Panc1 (cell line): ENCODE results near the gene INF2. TPM values are rescaled to one million over a fixed set of nuclear protein-coding genes. Genes with fewer than 3 reads are reported as not detected.

Experiments used
- ATAC-seq: fragments of 200-7000 bp; cut with Tn5 transposase; 2 replicates; pipeline ENCODE4 v1.9.1; 2020; ENCODE audit warnings: mild to moderate bottlenecking, moderate library complexity
- BruUV-seq: library from RNA; stranded (reverse); fragments of 400-500 nt; replicated peaks from 2 replicates; lab custom pipeline; 2021; lab: Mats Ljungman, UMichigan
- CTCF ChIA-PET: fragments of 300-600 bp; sonication (Branson Sonifier 250); formaldehyde crosslinking; loops from one replicate; lab custom pipeline; 2022; ENCODE audit warnings: antibody characterized with exemption; lab: Charles Lee
- POLR2A ChIA-PET: fragments of 300-600 bp; sonication (Branson Sonifier 250); formaldehyde crosslinking; loops from one replicate; lab custom pipeline; 2022; ENCODE audit warnings: antibody characterized with exemption; lab: Charles Lee
- DNase-seq: peaks from one replicate; pipeline ENCODE4 v3.0.0-alpha.2; 2010; ENCODE audit warnings: low read depth, low spot score
- H3K27ac ChIP-seq: 2 replicates; pipeline ENCODE4 v1.5.1; 2011; ENCODE audit warnings: mild to moderate bottlenecking, low read length, inconsistent platforms
- H3K27me3 ChIP-seq: fragments of 200-500 bp; sonication (Bioruptor generic); 2 replicates; pipeline ENCODE4 v1.6.0; 2014; ENCODE audit warnings: low read length, inconsistent platforms; ENCODE audit not compliant: control insufficient read depth, insufficient read depth
- H3K36me3 ChIP-seq: fragments of 200-500 bp; sonication (Bioruptor generic); 2 replicates; pipeline ENCODE4 v1.5.1; 2014; ENCODE audit warnings: inconsistent platforms, mild to moderate bottlenecking, low read length, moderate library complexity; ENCODE audit not compliant: control insufficient read depth, insufficient read depth
- H3K4me1 ChIP-seq: 2 replicates; pipeline ENCODE4 v1.5.1; 2011; ENCODE audit warnings: inconsistent platforms, mild to moderate bottlenecking, low read length, moderate library complexity; ENCODE audit not compliant: control insufficient read depth, insufficient read depth
- H3K4me3 ChIP-seq, 2 experiments: 2 replicates each; pipeline ENCODE4 v1.5.1; 2011 to 2012; ENCODE audit warnings: low read depth in 2 of 2, low read length in 2 of 2, mild to moderate bottlenecking in 2 of 2, inconsistent platforms in 1 of 2, moderate library complexity in 1 of 2
- H3K9me3 ChIP-seq: fragments of 200-500 bp; sonication (Bioruptor generic); 2 replicates; pipeline ENCODE4 v1.5.1; 2014; ENCODE audit warnings: low read depth, mild to moderate bottlenecking, inconsistent platforms, low read length, moderate library complexity; ENCODE audit not compliant: control insufficient read depth, insufficient read depth
- CTCF ChIP-seq: fragments of 450-650 bp; IDR thresholded peaks from 2 replicates; pipeline ENCODE4 v1.5.1; 2017; ENCODE audit warnings: mild to moderate bottlenecking
- POLR2AphosphoS5 ChIP-seq: IDR thresholded peaks from 2 replicates; pipeline ENCODE4 v1.6.1; 2012; ENCODE audit warnings: mild to moderate bottlenecking, low read depth, low read length, moderate library complexity
- REST ChIP-seq, 2 experiments: IDR thresholded peaks; 2 replicates each; pipeline ENCODE4 v1.6.1; 2011 to 2012; ENCODE audit warnings: low read depth in 2 of 2, control low read depth in 1 of 2, low read length in 1 of 2, mild to moderate bottlenecking in 1 of 2, moderate library complexity in 1 of 2; ENCODE audit not compliant: insufficient read depth in 1 of 2
- SIN3A ChIP-seq: IDR thresholded peaks from 2 replicates; pipeline ENCODE4 v1.6.1; 2012; ENCODE audit warnings: low read depth, mild to moderate bottlenecking, low read length, moderate library complexity, borderline replicate concordance; ENCODE audit not compliant: insufficient read depth
- TCF7L2 ChIP-seq: IDR thresholded peaks from 2 replicates; pipeline ENCODE4 v1.6.1; 2011; ENCODE audit warnings: mild to moderate bottlenecking, low read depth, low read length, inconsistent platforms
- in situ Hi-C: cut with HindIII; loops from 2 replicates; pipeline ENCODE4 v1.10.0; 2016; ENCODE audit warnings: low sequenced_read_pairs, low pct_unique_long_range_greater_than_20kb
- intact Hi-C: fragments of 100-400 bp; cut with micrococcal nuclease; formaldehyde crosslinking; loops from one replicate; pipeline ENCODE4 v1.10.0; 2022; ENCODE audit not compliant: unreplicated experiment
- total RNA-seq: library from RNA; stranded (reverse); gene quantifications from one replicate; pipeline ENCODE4 v1.2.1, GENCODE V29; 2021; ENCODE audit not compliant: unreplicated experiment

Gene INF2
- total RNA-seq, 1 experiment from 2014 or later = 195 TPM

- ChIA-PET POLR2A (no interaction called here), CTCF (interaction anchor here (0.5 kb wide), 1 partner anchor 25 kb away, joined by 3 read pairs; no protein-coding TSS in a partner anchor)
- ATAC-seq = no peak
- H3K4me3 ChIP-seq = no peak overlapping the region
- H3K9me3 ChIP-seq = no peaks in the 10 kb centered on the region
- no peak for DNase-seq
- no TSS peak for BruUV-seq
- H3K4me1 ChIP-seq = peaks cover 54% of the 10 kb centered on the region
- no peaks in the 10 kb centered on the region for H3K27me3 ChIP-seq
- in situ Hi-C loops (no loop called here), intact Hi-C loops (no loop called here)
- H3K36me3 ChIP-seq = no peaks in the 10 kb centered on the region; the same call in 1 of the 2 replicates
- peak overlapping the region; percentile 97 for H3K27ac ChIP-seq
- no peak for TF ChIP-seq POLR2AphosphoS5
- TF ChIP-seq SIN3A = no peak
- no peak for TF ChIP-seq CTCF
- no peak for TF ChIP-seq TCF7L2
- no peak for TF ChIP-seq REST (IDR thresholded peaks at IDR 0.05; ENCODE audit: insufficient read depth in 1 of 2, low read depth in 2 of 2, low read length in 1 of 2)
Observed at GRCh38 chr14:104676130-104676693, 13.2 kb upstream of the INF2 start.

GRCh38 chr14:104676694-104677511 lies 12.5 kb upstream of the INF2 start:
- POLR2A ChIA-PET = interaction anchor here (0.6 kb wide), 1 partner anchor 101 kb away, joined by 3 read pairs; no protein-coding TSS in a partner anchor
- no peak for TF ChIP-seq CTCF
- no peak for TF ChIP-seq SIN3A
- TF ChIP-seq REST (IDR thresholded peaks at IDR 0.05; ENCODE audit: insufficient read depth in 1 of 2, low read depth in 2 of 2, low read length in 1 of 2) = no peak
- no peak for TF ChIP-seq TCF7L2
- no peak for TF ChIP-seq POLR2AphosphoS5
- Histone ChIP-seq H3K4me3 (no peak overlapping the region), H3K4me1 (peaks cover 54% of the 10 kb centered on the region), H3K27me3 (no peaks in the 10 kb centered on the region), H3K9me3 (no peaks in the 10 kb centered on the region), H3K27ac (peak overlapping the region; percentile 97), H3K36me3 (no peaks in the 10 kb centered on the region; the same call in 1 of the 2 replicates)
- intact Hi-C loops (no loop called here), in situ Hi-C loops (no loop called here)
- no peak for DNase-seq
- ATAC-seq = no peak
- CTCF ChIA-PET = interaction anchor here (0.5 to 0.7 kb wide), 2 partner anchors 11 to 25 kb away, joined by 3 read pairs; no protein-coding TSS in a partner anchor
- BruUV-seq = no TSS peak
